ENCODE measurements around the gene PHLDB1. TPM values are rescaled to one million over a fixed set of nuclear protein-coding genes. Genes with fewer than 3 reads are reported as not detected.

Gene PHLDB1
- total RNA-seq, 1 experiment from 2014 or later, result 122 TPM

GRCh38 chr11:118672846-118673245 is 65.4 kb downstream of the PHLDB1 start:
- intact Hi-C loops (cut with micrococcal nuclease; ENCODE audit: unreplicated experiment), result no loop called here
- no TSS peak for BruUV-seq (replicated peaks)
- Histone ChIP-seq H3K9me3 (ENCODE audit: insufficient read depth, low read depth) (no peaks in the 10 kb centered on the region; the same call in 1 of the 2 replicates), H3K27ac (no peak overlapping the region), H2AFZ (no peak overlapping the region), H3K27me3 (ENCODE audit: insufficient read depth, low read depth) (peaks cover 4% of the 10 kb centered on the region; the same call in 1 of the 2 replicates), H3F3A (ENCODE audit: insufficient read depth, low read depth) (no peaks in the 10 kb centered on the region), H4K20me1 (ENCODE audit: insufficient read depth) (no peaks in the 10 kb centered on the region), H3K4me1 (replicated peaks; ENCODE audit: insufficient read depth) (0 out of 2 replicates have a peak, but pooled peaks cover 5% of the 10 kb centered on the region), H3K79me2 (ENCODE audit: low read depth) (no peaks in the 10 kb centered on the region), H3K4me2 (no peak overlapping the region), H3K4me3 (no peak overlapping the region), H3K9me2 (ENCODE audit: insufficient read depth) (no peaks in the 10 kb centered on the region), H3K36me3 (ENCODE audit: low read depth) (no peaks in the 10 kb centered on the region)
- peak in 1 of 2 experiments; percentile 34 for DNase-seq
- no peak for TF ChIP-seq EZH2 (IDR thresholded peaks at IDR 0.05; ENCODE audit: low read depth)
- no peak; the same call in 1 of the 2 replicates for TF ChIP-seq CTCF (conservative IDR thresholded peaks at IDR 0.05)
- CTCF ChIA-PET, result no interaction called here
- POLR2A ChIA-PET (ENCODE audit: unreplicated experiment), result no interaction called here

- H3F3A ChIP-seq (ENCODE audit: insufficient read depth, low read depth), result no peaks in the 10 kb centered on the region
- no peak for TF ChIP-seq EZH2 (IDR thresholded peaks at IDR 0.05; ENCODE audit: low read depth)
- TF ChIP-seq CTCF (conservative IDR thresholded peaks at IDR 0.05), result no peak
- H3K9me3 ChIP-seq (ENCODE audit: insufficient read depth, low read depth), result no peaks in the 10 kb centered on the region; the same call in 1 of the 2 replicates
- H3K36me3 ChIP-seq (ENCODE audit: low read depth), result no peaks in the 10 kb centered on the region
- intact Hi-C loops (cut with micrococcal nuclease; ENCODE audit: unreplicated experiment), result no loop called here
- H3K4me1 ChIP-seq (replicated peaks; ENCODE audit: insufficient read depth), result 0 out of 2 replicates have a peak, but pooled peaks cover 5% of the 10 kb centered on the region
- peak in 1 of 2 experiments; percentile 29 for DNase-seq
- no peak overlapping the region for H3K4me2 ChIP-seq
- no TSS peak for BruUV-seq (replicated peaks)
- H3K27me3 ChIP-seq (ENCODE audit: insufficient read depth, low read depth), result peaks cover 4% of the 10 kb centered on the region; the same call in 1 of the 2 replicates
- POLR2A ChIA-PET (ENCODE audit: unreplicated experiment), result no interaction called here
- no peak overlapping the region for H2AFZ ChIP-seq
- H3K27ac ChIP-seq, result no peak overlapping the region
- CTCF ChIA-PET, result interaction anchor here (0.7 kb wide), 1 partner anchor 275 kb away, joined by 3 read pairs; no protein-coding TSS in a partner anchor
- no peak overlapping the region for H3K4me3 ChIP-seq
- no peaks in the 10 kb centered on the region for H4K20me1 ChIP-seq (ENCODE audit: insufficient read depth)
- H3K79me2 ChIP-seq (ENCODE audit: low read depth), result no peaks in the 10 kb centered on the region
- no peaks in the 10 kb centered on the region for H3K9me2 ChIP-seq (ENCODE audit: insufficient read depth)
These were observed 66.1 kb downstream of the PHLDB1 start for GRCh38 chr11:118673361-118674081.

- intact Hi-C loops (cut with micrococcal nuclease; ENCODE audit: unreplicated experiment), result no loop called here
- no peaks in the 10 kb centered on the region for H3K79me2 ChIP-seq (ENCODE audit: low read depth)
- H4K20me1 ChIP-seq (ENCODE audit: insufficient read depth), result no peaks in the 10 kb centered on the region
- H3K27ac ChIP-seq, result no peak overlapping the region
- no TSS peak for BruUV-seq (replicated peaks)
- no peak overlapping the region for H2AFZ ChIP-seq
- H3K36me3 ChIP-seq (ENCODE audit: low read depth), result no peaks in the 10 kb centered on the region
- no peaks in the 10 kb centered on the region for H3K9me2 ChIP-seq (ENCODE audit: insufficient read depth)
- 0 out of 2 replicates have a peak, but pooled peaks cover 5% of the 10 kb centered on the region for H3K4me1 ChIP-seq (replicated peaks; ENCODE audit: insufficient read depth)
- TF ChIP-seq CTCF (conservative IDR thresholded peaks at IDR 0.05), result no peak
- TF ChIP-seq EZH2 (IDR thresholded peaks at IDR 0.05; ENCODE audit: low read depth), result no peak
- H3F3A ChIP-seq (ENCODE audit: insufficient read depth, low read depth), result no peaks in the 10 kb centered on the region
- H3K4me2 ChIP-seq, result no peak overlapping the region
- DNase-seq, result no peak
- ChIA-PET POLR2A (ENCODE audit: unreplicated experiment) (no interaction called here), CTCF (interaction anchor here (0.7 kb wide), 1 partner anchor 274 kb away, joined by 3 read pairs; no protein-coding TSS in a partner anchor)
- no peak overlapping the region for H3K4me3 ChIP-seq
- H3K9me3 ChIP-seq (ENCODE audit: insufficient read depth, low read depth), result no peaks in the 10 kb centered on the region; the same call in 1 of the 2 replicates
- peaks cover 4% of the 10 kb centered on the region; the same call in 1 of the 2 replicates for H3K27me3 ChIP-seq (ENCODE audit: insufficient read depth, low read depth)
These were observed 66.6 kb downstream of the PHLDB1 start for GRCh38 chr11:118674082-118674435.

Measured in PC-9 (cell line).